Chondrocyte (in vitro differentiated cells): ENCODE data around the gene ACOT13. TPM values are rescaled to one million over a fixed set of nuclear protein-coding genes. Genes with fewer than 3 reads are reported as not detected.

Source experiments
- DNase-seq: peaks from one replicate; pipeline ENCODE4 v3.0.0; 2021; ENCODE audit warnings: mixed read lengths, low spot score
- H3K27ac Mint-ChIP-seq: one replicate; pipeline ENCODE4 v1.8.0; 2021; ENCODE audit warnings: mild to moderate bottlenecking, moderate library complexity, mixed read lengths; ENCODE audit not compliant: unreplicated experiment
- H3K27me3 Mint-ChIP-seq: 2 replicates; pipeline ENCODE4 v1.8.0; 2021; ENCODE audit warnings: low read depth, mixed read lengths
- H3K36me3 Mint-ChIP-seq: 2 replicates; pipeline ENCODE4 v1.8.0; 2021; ENCODE audit warnings: low read depth, mixed read lengths
- H3K4me1 Mint-ChIP-seq: 2 replicates; pipeline ENCODE4 v1.8.0; 2021; ENCODE audit warnings: low read depth, mild to moderate bottlenecking, mixed read lengths
- H3K4me3 Mint-ChIP-seq: one replicate; pipeline ENCODE4 v1.8.0; 2021; ENCODE audit warnings: mild to moderate bottlenecking, moderate library complexity, mixed read lengths; ENCODE audit not compliant: unreplicated experiment
- H3K9me3 Mint-ChIP-seq: 2 replicates; pipeline ENCODE4 v1.8.0; 2021; ENCODE audit warnings: low read depth, mixed read lengths
- CTCF ChIP-seq: fragments of 200-600 bp; sonication (generic); IDR thresholded peaks from 2 replicates; pipeline ENCODE4 v1.5.0; 2021; ENCODE audit warnings: antibody characterized with exemption, mild to moderate bottlenecking, moderate library complexity
- total RNA-seq: library from RNA; stranded (reverse); gene quantifications from 3 replicates; pipeline ENCODE4 v1.2.1, GENCODE V29; 2021

ACOT13 gene
- total RNA-seq, 1 donor from 2014 or later = 28.4 TPM

GRCh38 chr6:24649691-24650090 is 17.2 kb upstream of the ACOT13 start:
- H3K9me3 Mint-ChIP-seq = no peaks in the 10 kb centered on the region

GRCh38 chr6:24650365-24650764 is 16.5 kb upstream of the ACOT13 start:
- Mint-ChIP-seq H3K4me3 (no peak overlapping the region), H3K9me3 (no peaks in the 10 kb centered on the region), H3K27me3 (no peaks in the 10 kb centered on the region), H3K36me3 (peaks cover 15% of the 10 kb centered on the region), H3K27ac (no peak overlapping the region), H3K4me1 (peaks cover 10% of the 10 kb centered on the region)
- no peak for TF ChIP-seq CTCF
- DNase-seq = no peak

More at GRCh38 chr6:24649691-24650090, 17.2 kb upstream of the ACOT13 start:
- H3K27me3 Mint-ChIP-seq = no peaks in the 10 kb centered on the region
- H3K4me1 Mint-ChIP-seq = peaks cover 13% of the 10 kb centered on the region
- no peak for TF ChIP-seq CTCF
- no peak for DNase-seq
- H3K4me3 Mint-ChIP-seq = no peak overlapping the region
- peaks cover 15% of the 10 kb centered on the region for H3K36me3 Mint-ChIP-seq
- no peak overlapping the region for H3K27ac Mint-ChIP-seq

- DNase-seq = no peak
- no peaks in the 10 kb centered on the region for H3K9me3 Mint-ChIP-seq
- no peaks in the 10 kb centered on the region for H3K27me3 Mint-ChIP-seq
- H3K4me1 Mint-ChIP-seq = peaks cover 3% of the 10 kb centered on the region
- H3K4me3 Mint-ChIP-seq = no peak overlapping the region
- peaks cover 17% of the 10 kb centered on the region for H3K36me3 Mint-ChIP-seq
- H3K27ac Mint-ChIP-seq = no peak overlapping the region
- TF ChIP-seq CTCF = no peak
Observed at GRCh38 chr6:24655215-24655614, 11.7 kb upstream of the ACOT13 start.

- Mint-ChIP-seq H3K36me3 (peaks cover 12% of the 10 kb centered on the region), H3K9me3 (no peaks in the 10 kb centered on the region), H3K4me1 (peaks cover 3% of the 10 kb centered on the region), H3K27ac (no peak overlapping the region), H3K4me3 (no peak overlapping the region), H3K27me3 (no peaks in the 10 kb centered on the region)
- no peak for TF ChIP-seq CTCF
- DNase-seq = no peak
Observed at GRCh38 chr6:24658573-24659560, 8.0 kb upstream of the ACOT13 start.

GRCh38 chr6:24659561-24659960 is 7.3 kb upstream of the ACOT13 start:
- peaks cover 11% of the 10 kb centered on the region for H3K36me3 Mint-ChIP-seq
- no peaks in the 10 kb centered on the region for H3K9me3 Mint-ChIP-seq
- no peak overlapping the region for H3K27ac Mint-ChIP-seq
- TF ChIP-seq CTCF = no peak
- H3K4me3 Mint-ChIP-seq = no peak overlapping the region
- no peaks in the 10 kb centered on the region for H3K27me3 Mint-ChIP-seq
- H3K4me1 Mint-ChIP-seq = peaks cover 4% of the 10 kb centered on the region
- DNase-seq = no peak
